ENCODE measurements around the gene ADAMTSL5. TPM values are rescaled to one million over a fixed set of nuclear protein-coding genes. Genes with fewer than 3 reads are reported as not detected.

Gene ADAMTSL5
- total RNA-seq, 1 donor from 2014 or later, result 0.58 TPM

- no peak for DNase-seq (ENCODE audit: low read depth)
- no peak for TF ChIP-seq CTCF (IDR thresholded peaks at IDR 0.05; ENCODE audit: insufficient read depth, low read length, poor library complexity, severe bottlenecking)
- H3K36me3 ChIP-seq (ENCODE audit: control insufficient read depth, insufficient read depth, low read length), result no peaks in the 10 kb centered on the region
- H3K4me3 ChIP-seq (ENCODE audit: low read depth, low read length), result peak within 1 kb of the TSS; percentile 52
- peaks cover 19% of the 10 kb centered on the region for H3K27me3 ChIP-seq (ENCODE audit: control insufficient read depth, insufficient read depth, low read length)
Observed at GRCh38 chr19:1491114-1491848, 21.5 kb downstream of the ADAMTSL5 start, which contains the start of gene REEP6. Gene REEP6, plus strand, starts transcription at chr19:1491181. Its CDS starts 89 bp downstream, at chr19:1491270.

- Histone ChIP-seq H3K4me3 (ENCODE audit: low read depth, low read length) (peak within 1 kb of the TSS; percentile 52), H3K36me3 (ENCODE audit: control insufficient read depth, insufficient read depth, low read length) (no peaks in the 10 kb centered on the region), H3K27me3 (ENCODE audit: control insufficient read depth, insufficient read depth, low read length) (peaks cover 13% of the 10 kb centered on the region)
- no peak for TF ChIP-seq CTCF (IDR thresholded peaks at IDR 0.05; ENCODE audit: insufficient read depth, low read length, poor library complexity, severe bottlenecking)
- DNase-seq (ENCODE audit: low read depth), result peak; percentile 81
Observed at GRCh38 chr19:1490311-1491113, 22.3 kb downstream of the ADAMTSL5 start, which contains the start of gene PCSK4. Gene PCSK4, minus strand, starts transcription at chr19:1490350. Its CDS starts 4 bp downstream, at chr19:1490346.

- no peak for DNase-seq (ENCODE audit: low read depth)
- H3K27me3 ChIP-seq (ENCODE audit: control insufficient read depth, insufficient read depth, low read length), result peaks cover 12% of the 10 kb centered on the region
Observed at GRCh38 chr19:1489463-1490310, 23.1 kb downstream of the ADAMTSL5 start.

GRCh38 chr19:1488282-1488601, 24.6 kb downstream of the ADAMTSL5 start:
- no peak for TF ChIP-seq CTCF (IDR thresholded peaks at IDR 0.05; ENCODE audit: insufficient read depth, low read length, poor library complexity, severe bottlenecking)

More at GRCh38 chr19:1489463-1490310, 23.1 kb downstream of the ADAMTSL5 start:
- Histone ChIP-seq H3K4me3 (ENCODE audit: low read depth, low read length) (peak overlapping the region; percentile 52), H3K36me3 (ENCODE audit: control insufficient read depth, insufficient read depth, low read length) (no peaks in the 10 kb centered on the region)
- no peak for TF ChIP-seq CTCF (IDR thresholded peaks at IDR 0.05; ENCODE audit: insufficient read depth, low read length, poor library complexity, severe bottlenecking)

GRCh38 chr19:1487576-1488281, 25.1 kb downstream of the ADAMTSL5 start:
- TF ChIP-seq CTCF (IDR thresholded peaks at IDR 0.05; ENCODE audit: insufficient read depth, low read length, poor library complexity, severe bottlenecking), result no peak
- no peak for DNase-seq (ENCODE audit: low read depth)
- H3K4me3 ChIP-seq (ENCODE audit: low read depth, low read length), result no peak overlapping the region

More at GRCh38 chr19:1488282-1488601, 24.6 kb downstream of the ADAMTSL5 start:
- no peak for DNase-seq (ENCODE audit: low read depth)
- Histone ChIP-seq H3K36me3 (ENCODE audit: control insufficient read depth, insufficient read depth, low read length) (no peaks in the 10 kb centered on the region), H3K27me3 (ENCODE audit: control insufficient read depth, insufficient read depth, low read length) (peaks cover 12% of the 10 kb centered on the region), H3K4me3 (ENCODE audit: low read depth, low read length) (no peak overlapping the region)

More at GRCh38 chr19:1487576-1488281, 25.1 kb downstream of the ADAMTSL5 start:
- Histone ChIP-seq H3K27me3 (ENCODE audit: control insufficient read depth, insufficient read depth, low read length) (peaks cover 10% of the 10 kb centered on the region), H3K36me3 (ENCODE audit: control insufficient read depth, insufficient read depth, low read length) (no peaks in the 10 kb centered on the region)

Data from kidney epithelial cell (primary cell).